HG03139 (cell line): ENCODE measurements around the gene LRBA.
A peak's percentile ranks its signal among the peaks of the same experiment; 100 is the strongest.
"Not testable (repeated sequence)": the region's sequence is repeated elsewhere in the genome, so short reads cannot be mapped to it uniquely, and the experiment has no call there.

Experiments
- ATAC-seq: cut with Tn5 transposase; IDR thresholded peaks from one replicate; pipeline ENCODE4 v1.9.1; 2021; ENCODE audit not compliant: unreplicated experiment

Gene LRBA

GRCh38 chr4:150974750-150975149, 40.3 kb downstream of the LRBA start:
- ATAC-seq: peak; percentile 69

GRCh38 chr4:150974252-150974640, 40.8 kb downstream of the LRBA start:
- ATAC-seq: no peak

- no peak for ATAC-seq
Observed at GRCh38 chr4:150973626-150974251, 41.3 kb downstream of the LRBA start.

GRCh38 chr4:150972592-150972991, 42.5 kb downstream of the LRBA start:
- no peak for ATAC-seq

GRCh38 chr4:150971901-150972300, 43.2 kb downstream of the LRBA start:
- ATAC-seq: no peak

- no peak for ATAC-seq
Observed at GRCh38 chr4:150970685-150971151, 44.4 kb downstream of the LRBA start.

GRCh38 chr4:150964754-150965153, 50.3 kb downstream of the LRBA start:
- ATAC-seq: no peak

GRCh38 chr4:150963602-150964345, 51.3 kb downstream of the LRBA start:
- ATAC-seq: not testable (repeated sequence)

- ATAC-seq: no peak
Observed at GRCh38 chr4:150962245-150962644, 52.8 kb downstream of the LRBA start.

GRCh38 chr4:150961566-150961965, 53.5 kb downstream of the LRBA start:
- ATAC-seq: no peak

GRCh38 chr4:150960818-150961217, 54.3 kb downstream of the LRBA start:
- no peak for ATAC-seq

GRCh38 chr4:150960079-150960478, 55.0 kb downstream of the LRBA start:
- ATAC-seq: no peak

- not testable (repeated sequence) for ATAC-seq
Observed at GRCh38 chr4:150957981-150958380, 57.1 kb downstream of the LRBA start.

GRCh38 chr4:150957095-150957494, 58.0 kb downstream of the LRBA start:
- not testable (repeated sequence) for ATAC-seq

GRCh38 chr4:150953916-150954315, 61.2 kb downstream of the LRBA start:
- ATAC-seq: not testable (repeated sequence)

- no peak for ATAC-seq
Observed at GRCh38 chr4:150952167-150952845, 62.8 kb downstream of the LRBA start.

- peak; percentile 81 for ATAC-seq
Observed at GRCh38 chr4:150950657-150951288, 64.3 kb downstream of the LRBA start.

GRCh38 chr4:150949943-150950342, 65.1 kb downstream of the LRBA start:
- ATAC-seq: no peak

- no peak for ATAC-seq
Observed at GRCh38 chr4:150949342-150949741, 65.7 kb downstream of the LRBA start.

- no peak for ATAC-seq
Observed at GRCh38 chr4:150948710-150949109, 66.4 kb downstream of the LRBA start.

- no peak for ATAC-seq
Observed at GRCh38 chr4:150948074-150948473, 67.0 kb downstream of the LRBA start.
